HG03097 (cell line): ENCODE data around the gene GLYATL1B.

Source experiments
- ATAC-seq: cut with Tn5 transposase; IDR thresholded peaks from one replicate; pipeline ENCODE4 v1.9.1; 2021; ENCODE audit not compliant: unreplicated experiment, low FRiP score

GLYATL1B gene

GRCh38 chr11:59142530-59143507, 56.7 kb downstream of the GLYATL1B start, which contains the start of gene FAM111A:
Gene FAM111A, plus strand, starts transcription at chr11:59142856. Its CDS starts 6,017 bp downstream, at chr11:59148873.
- ATAC-seq: peak; percentile 75

- no peak for ATAC-seq
Observed at GRCh38 chr11:59144096-59144495, 58.0 kb downstream of the GLYATL1B start.
